CD4-positive, CD25-positive, alpha-beta regulatory T cell (primary cell): ENCODE measurements around the gene PHTF1. TPM values are rescaled to one million over a fixed set of nuclear protein-coding genes. Genes with fewer than 3 reads are reported as not detected.

Experiments
- ATAC-seq, 2 donors: fragments of 150-1000 bp; cut with Tn5 transposase; one replicate each; pipeline ENCODE4 v1.10.0; 2021; ENCODE audit warnings: low read depth in 2 of 2, moderate number of reproducible peaks in 2 of 2, moderate library complexity in 1 of 2
- DNase-seq, 3 donors: peaks; one replicate each; pipeline versions ENCODE4 v3.0.0 to v3.0.0-alpha.2; 2012 to 2022; ENCODE audit warnings: mixed read lengths in 1 of 3
- H3K27ac ChIP-seq: one replicate; pipeline ENCODE4 v1.7.0; 2013; ENCODE audit warnings: mild to moderate bottlenecking, low read length; ENCODE audit not compliant: insufficient read depth, poor library complexity, severe bottlenecking
- H3K27me3 ChIP-seq: one replicate; pipeline ENCODE4 v1.7.0; 2013; ENCODE audit warnings: low read length; ENCODE audit not compliant: control insufficient read depth, insufficient read depth
- H3K36me3 ChIP-seq: one replicate; pipeline ENCODE4 v1.7.0; 2013; ENCODE audit warnings: mild to moderate bottlenecking, low read length, moderate library complexity; ENCODE audit not compliant: control insufficient read depth, insufficient read depth
- H3K4me1 ChIP-seq: 2 replicates; pipeline ENCODE4 v1.7.0; 2013; ENCODE audit warnings: mild to moderate bottlenecking, low read length; ENCODE audit not compliant: insufficient read depth, control insufficient read depth, poor library complexity, severe bottlenecking
- H3K4me3 ChIP-seq: one replicate; pipeline ENCODE4 v1.7.0; 2013; ENCODE audit warnings: low read depth, mild to moderate bottlenecking, low read length, moderate library complexity
- H3K9me3 ChIP-seq, 2 experiments: 1 replicate in 1 of 2; 2 replicates in 1 of 2; pipeline ENCODE4 v1.7.0; 2013; ENCODE audit warnings: low read length in 2 of 2, mild to moderate bottlenecking in 1 of 2, moderate library complexity in 1 of 2; ENCODE audit not compliant: control insufficient read depth in 2 of 2
- H3K27ac Mint-ChIP-seq, 3 donors: one replicate each; pipeline ENCODE4 v1.8.0; 2020 to 2022; ENCODE audit warnings: mild to moderate bottlenecking in 3 of 3, mixed read lengths in 3 of 3, moderate library complexity in 2 of 3
- H3K27me3 Mint-ChIP-seq: one replicate; pipeline ENCODE4 v1.8.0; 2022; ENCODE audit warnings: mild to moderate bottlenecking, mixed read lengths
- H3K36me3 Mint-ChIP-seq: one replicate; pipeline ENCODE4 v1.8.0; 2020; ENCODE audit warnings: mixed read lengths
- H3K4me1 Mint-ChIP-seq, 4 donors: one replicate each; pipeline ENCODE4 v1.8.0; 2020 to 2022; ENCODE audit warnings: mixed read lengths in 4 of 4, mild to moderate bottlenecking in 1 of 4
- H3K4me3 Mint-ChIP-seq, 4 donors: one replicate each; pipeline ENCODE4 v1.8.0; 2020 to 2022; ENCODE audit warnings: mild to moderate bottlenecking in 4 of 4, mixed read lengths in 4 of 4, moderate library complexity in 3 of 4
- H3K9me3 Mint-ChIP-seq, 7 donors: one replicate each; pipeline ENCODE4 v1.8.0; 2020 to 2022; ENCODE audit warnings: mixed read lengths in 7 of 7, mild to moderate bottlenecking in 3 of 7, moderate library complexity in 2 of 7
- polyA plus RNA-seq, 4 donors: library from polyadenylated mRNA; unstranded; fragments of 300-500 nt; fragmentation: Illumina TruSeq; gene quantifications; one replicate each; pipeline ENCODE4 v1.2.3, GENCODE V29; 2021
- total RNA-seq: library from RNA; stranded (reverse); gene quantifications from one replicate; pipeline ENCODE4 v1.2.3, GENCODE V29; 2022

PHTF1 gene
- total and polyA plus RNA-seq, 5 donors from 2014 or later, result 11.1 to 22.7 (median 16.7) TPM

GRCh38 chr1:113684153-113684541 lies 75.1 kb downstream of the PHTF1 start:
- Histone ChIP-seq H3K36me3 (no peaks in the 10 kb centered on the region), H3K4me3 (no peak overlapping the region), H3K9me3 (no peaks in the 10 kb centered on the region), H3K4me1 (no peaks in the 10 kb centered on the region), H3K27ac (no peak overlapping the region), H3K27me3 (no peaks in the 10 kb centered on the region)
- H3K4me3 Mint-ChIP-seq, result no peak overlapping the region
- DNase-seq (no peak), ATAC-seq (no peak)
- H3K36me3 Mint-ChIP-seq, result peaks cover 7% of the 10 kb centered on the region
- H3K27ac Mint-ChIP-seq, result peak overlapping the region in 1 of 3 donors; percentile 74
- no peaks in the 10 kb centered on the region for H3K9me3 Mint-ChIP-seq
- H3K4me1 Mint-ChIP-seq, result peaks cover 0 to 2% (median 0%) of the 10 kb centered on the region in 4 donors
- H3K27me3 Mint-ChIP-seq, result no peaks in the 10 kb centered on the region

DNA sequence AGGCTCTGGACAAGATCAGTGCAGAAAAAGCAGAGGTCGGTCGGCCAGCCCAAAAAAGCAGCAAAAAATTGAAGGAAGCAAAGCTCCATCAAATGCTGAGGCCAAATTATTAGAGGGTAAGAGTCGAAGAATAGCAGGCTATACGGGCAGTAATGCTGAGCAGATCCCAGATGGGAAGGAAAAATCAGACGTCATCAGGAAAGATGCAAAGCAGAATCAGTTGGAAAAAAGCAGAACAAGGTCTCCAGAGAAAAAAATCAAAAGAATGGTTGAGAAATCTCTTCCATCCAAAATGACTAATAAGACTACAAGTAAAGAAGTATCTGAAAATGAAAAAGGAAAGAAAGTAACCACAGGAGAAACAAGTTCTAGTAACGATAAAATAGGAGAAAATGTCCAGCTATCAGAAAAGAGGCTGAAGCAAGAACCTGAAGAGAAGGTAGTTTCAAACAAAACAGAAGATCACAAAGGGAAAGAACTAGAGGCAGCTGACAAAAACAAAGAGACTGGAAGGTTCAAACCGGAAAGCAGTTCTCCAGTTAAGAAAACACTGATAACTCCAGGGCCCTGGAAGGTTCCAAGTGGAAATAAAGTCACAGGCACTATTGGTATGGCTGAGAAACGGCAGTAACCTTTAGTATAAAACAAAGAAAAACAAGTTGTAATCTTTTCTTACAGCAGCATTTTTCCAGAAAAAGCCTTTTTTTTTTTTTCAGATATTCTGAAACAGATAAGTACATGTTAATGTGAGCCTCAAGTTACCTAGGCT lies 75.7 kb downstream of the PHTF1 start:
- no peak for DNase-seq

GRCh38 chr1:113681596-113682337 lies 77.5 kb downstream of the PHTF1 start:
- ATAC-seq (no peak), DNase-seq (no peak)
- Mint-ChIP-seq H3K27ac (no peak overlapping the region), H3K4me3 (no peak overlapping the region), H3K27me3 (no peaks in the 10 kb centered on the region), H3K36me3 (peaks cover 7% of the 10 kb centered on the region), H3K4me1 (peaks cover 0 to 6% (median under 1%) of the 10 kb centered on the region in 4 donors), H3K9me3 (no peaks in the 10 kb centered on the region)
- H3K27ac ChIP-seq, result no peak overlapping the region
- H3K4me1 ChIP-seq, result no peaks in the 10 kb centered on the region
- H3K4me3 ChIP-seq, result no peak overlapping the region
- no peaks in the 10 kb centered on the region for H3K36me3 ChIP-seq
- no peaks in the 10 kb centered on the region for H3K9me3 ChIP-seq
- no peaks in the 10 kb centered on the region for H3K27me3 ChIP-seq

More for the DNA sequence above, 75.7 kb downstream of the PHTF1 start:
- Histone ChIP-seq H3K27ac (no peak overlapping the region), H3K36me3 (no peaks in the 10 kb centered on the region), H3K9me3 (no peaks in the 10 kb centered on the region), H3K4me3 (no peak overlapping the region), H3K4me1 (no peaks in the 10 kb centered on the region), H3K27me3 (no peaks in the 10 kb centered on the region)
- Mint-ChIP-seq H3K27ac (peak overlapping the region in 1 of 3 donors; percentile 9), H3K4me3 (no peak overlapping the region), H3K9me3 (no peaks in the 10 kb centered on the region), H3K36me3 (peaks cover 7% of the 10 kb centered on the region), H3K4me1 (peaks cover 0 to 2% (median 0%) of the 10 kb centered on the region in 4 donors), H3K27me3 (no peaks in the 10 kb centered on the region)
- ATAC-seq, result no peak

DNA sequence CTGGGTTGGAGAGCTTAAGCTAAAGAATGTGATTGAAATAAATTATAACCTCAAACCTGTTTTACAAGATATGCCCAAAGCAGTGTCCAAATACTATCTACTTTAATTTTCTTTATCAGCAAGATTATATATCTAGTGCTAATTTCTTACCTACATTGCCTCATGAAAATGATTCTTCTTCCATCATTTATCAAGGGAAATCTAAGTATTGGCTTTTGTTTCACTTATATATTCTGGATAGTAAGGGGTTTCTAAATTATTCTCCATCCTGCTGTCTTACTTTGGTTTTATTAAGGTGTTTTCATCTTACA lies 81.2 kb downstream of the PHTF1 start:
- ATAC-seq, result no peak
- H3K27me3 Mint-ChIP-seq, result no peaks in the 10 kb centered on the region

DNA sequence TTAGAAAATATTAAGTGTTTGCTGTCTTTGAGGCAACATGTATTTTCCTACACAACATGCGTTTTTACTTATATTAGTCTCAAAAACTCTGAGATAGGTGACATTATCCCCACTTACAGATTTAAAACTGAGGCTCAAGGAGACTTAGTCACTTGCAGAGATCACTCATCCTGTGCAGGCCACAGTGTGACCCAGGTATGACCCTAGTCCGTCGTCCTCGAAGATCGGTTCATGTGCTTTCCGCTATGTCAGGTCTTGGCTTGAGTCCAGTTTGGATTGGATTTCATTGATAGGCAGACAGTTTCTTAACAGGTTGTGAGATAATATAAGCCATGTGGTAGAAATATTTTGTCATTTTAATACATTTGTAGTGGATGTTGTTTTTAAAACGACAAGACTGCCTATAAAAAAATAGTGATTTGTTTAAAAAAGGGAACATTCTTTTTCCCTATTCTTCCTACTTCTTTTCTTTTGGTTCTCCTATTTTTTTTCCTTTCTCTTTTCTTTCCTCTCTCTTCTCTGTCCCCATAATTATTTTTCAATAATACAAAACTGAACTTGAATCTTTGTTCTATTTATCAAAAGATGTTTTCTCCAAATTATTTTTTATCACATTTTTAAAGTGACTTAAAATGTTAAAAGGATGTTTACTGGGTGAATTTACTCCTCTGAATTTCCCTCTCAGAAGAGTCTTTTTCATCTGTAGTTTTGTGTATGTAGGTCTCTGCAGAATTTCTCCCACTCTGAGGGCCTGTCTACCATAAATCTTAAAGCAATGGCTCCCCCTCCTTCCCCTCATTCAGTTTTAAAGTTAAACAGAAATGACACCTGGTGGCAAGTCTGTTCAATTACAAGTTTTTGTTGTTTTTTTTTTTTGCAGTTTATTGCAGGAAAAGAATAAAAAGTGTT lies 81.8 kb downstream of the PHTF1 start:
- Mint-ChIP-seq H3K4me3 (no peak overlapping the region), H3K4me1 (peaks cover 0 to 6% (median under 1%) of the 10 kb centered on the region in 4 donors), H3K9me3 (no peaks in the 10 kb centered on the region), H3K36me3 (no peaks in the 10 kb centered on the region), H3K27ac (no peak overlapping the region), H3K27me3 (no peaks in the 10 kb centered on the region)
- Histone ChIP-seq H3K36me3 (no peaks in the 10 kb centered on the region), H3K27me3 (no peaks in the 10 kb centered on the region), H3K4me1 (no peaks in the 10 kb centered on the region), H3K9me3 (no peaks in the 10 kb centered on the region), H3K4me3 (no peak overlapping the region), H3K27ac (no peak overlapping the region)
- peak in 2 of 3 donors; percentile 44 to 58 for DNase-seq
- no peak for ATAC-seq

More for the DNA sequence above, 81.2 kb downstream of the PHTF1 start:
- Mint-ChIP-seq H3K4me3 (no peak overlapping the region), H3K27ac (no peak overlapping the region), H3K9me3 (no peaks in the 10 kb centered on the region), H3K36me3 (peaks cover 4% of the 10 kb centered on the region), H3K4me1 (peaks cover 0 to 6% (median under 1%) of the 10 kb centered on the region in 4 donors)
- H3K27ac ChIP-seq, result no peak overlapping the region
- H3K4me1 ChIP-seq, result no peaks in the 10 kb centered on the region
- H3K27me3 ChIP-seq, result no peaks in the 10 kb centered on the region
- no peak for DNase-seq
- no peaks in the 10 kb centered on the region for H3K9me3 ChIP-seq
- H3K4me3 ChIP-seq, result no peak overlapping the region
- no peaks in the 10 kb centered on the region for H3K36me3 ChIP-seq

GRCh38 chr1:113676524-113676923 lies 82.8 kb downstream of the PHTF1 start:
- no peaks in the 10 kb centered on the region for H3K27me3 ChIP-seq
- H3K27ac ChIP-seq, result no peak overlapping the region
- Mint-ChIP-seq H3K36me3 (no peaks in the 10 kb centered on the region), H3K9me3 (peaks cover 0 to 2% (median 0%) of the 10 kb centered on the region in 7 donors), H3K4me3 (no peak overlapping the region), H3K4me1 (peaks cover 0 to 6% (median under 1%) of the 10 kb centered on the region in 4 donors), H3K27ac (no peak overlapping the region), H3K27me3 (no peaks in the 10 kb centered on the region)
- no peaks in the 10 kb centered on the region for H3K9me3 ChIP-seq
- H3K4me3 ChIP-seq, result no peak overlapping the region
- DNase-seq, result no peak
- H3K4me1 ChIP-seq, result no peaks in the 10 kb centered on the region
- no peaks in the 10 kb centered on the region for H3K36me3 ChIP-seq
- ATAC-seq, result no peak

DNA sequence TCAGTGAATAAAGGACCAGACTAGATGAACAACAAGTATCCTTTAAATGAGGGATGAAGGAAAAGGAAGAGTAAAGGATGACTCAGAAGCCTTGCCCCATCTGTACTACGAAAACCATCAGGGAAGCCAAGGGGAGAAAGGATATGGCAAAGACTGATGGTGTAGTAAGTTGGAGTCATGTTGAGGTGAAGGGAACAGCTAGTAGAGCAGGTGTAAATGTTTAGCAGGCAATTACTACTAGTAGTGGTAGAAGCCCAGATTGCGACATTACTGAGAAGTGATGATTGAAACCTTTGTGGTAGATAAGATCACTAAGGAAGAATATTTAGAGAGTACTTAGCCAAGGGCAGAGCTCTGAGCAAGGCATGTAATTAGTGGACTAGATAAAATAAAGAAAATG lies 84.0 kb downstream of the PHTF1 start:
- Histone ChIP-seq H3K4me3 (no peak overlapping the region), H3K36me3 (no peaks in the 10 kb centered on the region), H3K4me1 (no peaks in the 10 kb centered on the region), H3K9me3 (no peaks in the 10 kb centered on the region), H3K27ac (no peak overlapping the region), H3K27me3 (no peaks in the 10 kb centered on the region)
- no peak for ATAC-seq
- peak overlapping the region in 1 of 3 donors; percentile 5 for H3K27ac Mint-ChIP-seq
- peaks cover 0 to 6% (median 0%) of the 10 kb centered on the region in 4 donors for H3K4me1 Mint-ChIP-seq
- no peak for DNase-seq
- no peaks in the 10 kb centered on the region for H3K36me3 Mint-ChIP-seq
- H3K9me3 Mint-ChIP-seq, result peaks cover 0 to 2% (median 0%) of the 10 kb centered on the region in 7 donors
- no peaks in the 10 kb centered on the region for H3K27me3 Mint-ChIP-seq
- no peak overlapping the region for H3K4me3 Mint-ChIP-seq
